GM20000 (cell line): ENCODE measurements around the gene KRT1.

Experiments used
- DNase-seq: peaks from one replicate; pipeline ENCODE4 v3.0.0; 2012; ENCODE audit warnings: low spot score
- TF ChIP-seq, protein P1 (sequence below): IDR thresholded peaks from 2 replicates; pipeline ENCODE4 v1.5.1; 2012; ENCODE audit warnings: mild to moderate bottlenecking, control low read depth; ENCODE audit errors: extremely low read depth, missing control alignments

Gene KRT1

DNA sequence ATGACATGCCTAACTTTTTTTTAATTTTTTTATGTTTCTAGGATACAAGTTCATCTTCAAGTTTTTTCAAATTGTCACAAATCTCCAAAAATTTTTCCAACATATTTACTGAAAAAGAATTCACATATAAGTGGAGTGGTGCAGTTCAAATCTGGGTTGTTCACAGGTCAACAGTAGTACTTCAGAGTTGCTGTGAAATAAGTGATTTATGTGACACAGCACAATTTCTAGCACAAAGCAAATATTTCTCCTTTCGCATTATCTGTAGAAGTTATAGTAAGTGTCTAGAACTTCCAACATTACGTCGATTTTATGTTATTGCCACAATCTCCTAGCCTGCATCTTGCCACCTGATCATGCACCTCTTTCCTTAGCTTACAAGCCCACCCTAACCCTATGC, 18.5 kb downstream of the KRT1 start:
- no peak for DNase-seq
- TF ChIP-seq, protein P1, sequence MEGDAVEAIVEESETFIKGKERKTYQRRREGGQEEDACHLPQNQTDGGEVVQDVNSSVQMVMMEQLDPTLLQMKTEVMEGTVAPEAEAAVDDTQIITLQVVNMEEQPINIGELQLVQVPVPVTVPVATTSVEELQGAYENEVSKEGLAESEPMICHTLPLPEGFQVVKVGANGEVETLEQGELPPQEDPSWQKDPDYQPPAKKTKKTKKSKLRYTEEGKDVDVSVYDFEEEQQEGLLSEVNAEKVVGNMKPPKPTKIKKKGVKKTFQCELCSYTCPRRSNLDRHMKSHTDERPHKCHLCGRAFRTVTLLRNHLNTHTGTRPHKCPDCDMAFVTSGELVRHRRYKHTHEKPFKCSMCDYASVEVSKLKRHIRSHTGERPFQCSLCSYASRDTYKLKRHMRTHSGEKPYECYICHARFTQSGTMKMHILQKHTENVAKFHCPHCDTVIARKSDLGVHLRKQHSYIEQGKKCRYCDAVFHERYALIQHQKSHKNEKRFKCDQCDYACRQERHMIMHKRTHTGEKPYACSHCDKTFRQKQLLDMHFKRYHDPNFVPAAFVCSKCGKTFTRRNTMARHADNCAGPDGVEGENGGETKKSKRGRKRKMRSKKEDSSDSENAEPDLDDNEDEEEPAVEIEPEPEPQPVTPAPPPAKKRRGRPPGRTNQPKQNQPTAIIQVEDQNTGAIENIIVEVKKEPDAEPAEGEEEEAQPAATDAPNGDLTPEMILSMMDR = no peak

DNA sequence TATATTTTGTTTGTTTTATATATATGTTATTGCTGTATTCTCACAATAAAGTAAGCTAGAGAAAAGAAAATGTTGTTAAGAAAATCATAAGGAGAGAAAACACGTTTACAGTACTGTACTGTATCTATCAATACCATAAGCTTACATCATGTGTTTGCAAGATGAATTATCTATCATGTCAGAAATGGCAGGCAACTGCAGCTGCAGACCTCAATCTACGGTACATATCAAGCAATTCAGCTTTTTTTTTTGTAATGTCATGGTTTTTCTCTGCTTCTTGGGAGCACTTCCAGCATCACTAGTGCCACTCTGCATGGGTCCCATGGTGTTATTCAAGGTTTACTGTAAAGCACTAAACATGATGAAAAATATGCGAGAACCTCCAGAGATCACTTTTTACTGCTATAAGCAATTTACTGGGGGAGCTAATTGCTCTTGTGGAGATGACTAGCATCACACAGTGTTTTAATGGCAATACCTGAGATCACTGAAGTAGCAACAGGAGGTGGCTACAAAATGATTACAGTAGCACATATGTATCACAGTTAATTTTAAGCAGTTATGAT, 19.2 kb downstream of the KRT1 start:
- TF ChIP-seq, protein P1 = no peak
- DNase-seq = no peak

DNA sequence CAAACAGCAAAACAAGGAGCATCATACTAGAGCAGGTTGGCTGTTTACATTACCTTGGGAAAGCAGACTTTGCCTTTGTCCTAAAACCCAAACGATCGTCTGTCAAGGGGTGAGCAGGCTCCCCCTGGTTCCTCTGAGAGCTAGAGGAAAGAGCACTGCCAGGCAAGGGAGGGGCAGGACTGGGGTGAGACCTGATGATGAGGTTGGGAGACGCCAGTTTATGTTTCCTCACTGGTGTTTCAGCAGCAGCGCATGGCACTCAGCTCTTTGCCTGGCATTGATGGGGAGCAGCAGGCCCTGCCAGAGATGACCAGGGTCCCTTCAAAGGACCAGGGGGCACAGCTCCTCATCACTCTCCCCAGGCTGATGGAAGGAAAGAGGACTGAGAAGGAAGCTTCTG, 20.3 kb downstream of the KRT1 start:
- TF ChIP-seq, protein P1 = no peak
- no peak for DNase-seq

GRCh38 chr12:52659395-52659794, 20.8 kb downstream of the KRT1 start:
- no peak for DNase-seq
- TF ChIP-seq, protein P1 = no peak

DNA sequence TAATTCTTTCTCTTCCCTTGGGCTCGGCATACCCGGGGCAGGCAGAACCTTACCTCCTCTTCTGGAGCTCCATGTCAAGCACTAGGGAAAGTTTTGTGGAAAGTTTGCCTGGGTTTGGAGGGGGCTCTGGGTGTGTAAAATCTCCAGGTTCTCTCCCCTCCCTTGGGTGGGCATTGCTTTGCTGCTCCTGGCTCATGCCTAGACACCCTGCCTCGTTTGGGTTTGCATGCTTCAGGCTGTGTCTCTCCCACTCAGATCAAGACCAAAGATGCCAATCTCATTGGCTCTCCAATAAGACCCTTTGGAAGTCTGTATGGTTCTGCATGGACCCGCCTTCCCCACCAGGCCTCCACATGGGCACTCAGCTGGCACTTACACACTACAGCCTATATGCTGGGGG, 22.0 kb downstream of the KRT1 start:
- no peak for DNase-seq
- TF ChIP-seq, protein P1 = no peak

GRCh38 chr12:52657250-52657902, 22.8 kb downstream of the KRT1 start:
- TF ChIP-seq, protein P1 = no peak
- no peak for DNase-seq

DNA sequence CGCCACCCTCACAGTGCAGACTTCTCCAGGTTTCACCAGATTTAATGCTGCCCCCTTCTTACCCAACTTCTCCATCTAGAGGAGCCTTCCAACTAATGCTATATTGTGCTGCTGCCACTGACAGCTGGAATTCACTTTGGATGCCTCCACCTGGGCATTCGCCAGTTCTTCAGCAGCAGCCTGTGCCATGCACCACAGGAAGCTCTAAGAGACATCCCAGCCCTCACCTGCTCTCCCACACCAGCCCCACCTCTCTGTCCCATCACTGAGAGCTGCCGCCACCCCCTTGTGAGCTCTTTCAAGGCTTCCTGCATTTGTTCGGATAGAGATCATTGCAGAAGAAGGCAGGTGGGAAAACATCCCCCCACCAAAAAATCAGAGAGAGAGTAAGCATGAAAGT, 23.6 kb downstream of the KRT1 start:
- TF ChIP-seq, protein P1 = no peak
- no peak for DNase-seq
